KMS-11 (cell line): ENCODE data around the gene IMMP2L.
"Not testable (repeated sequence)": the region's sequence is repeated elsewhere in the genome, so short reads cannot be mapped to it uniquely, and the experiment has no call there.

Source experiments
- H2AFZ ChIP-seq: fragments of 200-600 bp; sonication (generic); 2 replicates; pipeline ENCODE4 v1.6.1; 2016; ENCODE audit warnings: antibody characterized with exemption, mixed run types, low read depth
- H3K27ac ChIP-seq: fragments of 200-600 bp; sonication (generic); 2 replicates; pipeline ENCODE4 v1.6.1; 2016; ENCODE audit warnings: mild to moderate bottlenecking, mixed run types
- H3K27me3 ChIP-seq: fragments of 200-600 bp; sonication (generic); 2 replicates; pipeline ENCODE4 v1.6.1; 2017; ENCODE audit warnings: mild to moderate bottlenecking, low read depth, mixed run types, moderate library complexity; ENCODE audit not compliant: insufficient read depth
- H3K36me3 ChIP-seq: fragments of 200-600 bp; sonication (generic); 2 replicates; pipeline ENCODE4 v1.6.1; 2017; ENCODE audit warnings: mild to moderate bottlenecking, mixed run types; ENCODE audit not compliant: insufficient read depth
- H3K4me1 ChIP-seq: fragments of 200-600 bp; sonication (generic); 2 replicates; pipeline ENCODE4 v1.6.1; 2016; ENCODE audit warnings: mild to moderate bottlenecking, low read depth, mixed run types; ENCODE audit not compliant: poor library complexity, severe bottlenecking
- H3K4me2 ChIP-seq: fragments of 200-600 bp; sonication (generic); 2 replicates; pipeline ENCODE4 v1.7.0; 2016; ENCODE audit warnings: mild to moderate bottlenecking, mixed run types
- H3K4me3 ChIP-seq: fragments of 200-600 bp; sonication (generic); IDR thresholded peaks from 2 replicates; pipeline ENCODE4 v1.6.1; 2017; ENCODE audit warnings: low read depth, low read length, mixed read lengths; ENCODE audit not compliant: insufficient read depth
- H3K79me2 ChIP-seq: fragments of 200-600 bp; sonication (generic); 2 replicates; pipeline ENCODE4 v1.6.1; 2016; ENCODE audit warnings: low read depth, mixed run types; ENCODE audit not compliant: insufficient read depth
- H3K9ac ChIP-seq: fragments of 200-600 bp; sonication (generic); 2 replicates; pipeline ENCODE4 v1.6.1; 2016; ENCODE audit warnings: mild to moderate bottlenecking, mixed run types
- H4K20me1 ChIP-seq: fragments of 200-600 bp; sonication (generic); 2 replicates; pipeline ENCODE4 v1.6.1; 2016; ENCODE audit warnings: mild to moderate bottlenecking, mixed run types; ENCODE audit not compliant: insufficient read depth
- CTCF ChIP-seq: fragments of 200-600 bp; sonication (generic); conservative IDR thresholded peaks from 2 replicates; pipeline ENCODE4 v1.6.1; 2017; ENCODE audit warnings: low read depth, mild to moderate bottlenecking, antibody characterized with exemption, low read length, moderate library complexity, mixed read lengths

The IMMP2L gene

DNA sequence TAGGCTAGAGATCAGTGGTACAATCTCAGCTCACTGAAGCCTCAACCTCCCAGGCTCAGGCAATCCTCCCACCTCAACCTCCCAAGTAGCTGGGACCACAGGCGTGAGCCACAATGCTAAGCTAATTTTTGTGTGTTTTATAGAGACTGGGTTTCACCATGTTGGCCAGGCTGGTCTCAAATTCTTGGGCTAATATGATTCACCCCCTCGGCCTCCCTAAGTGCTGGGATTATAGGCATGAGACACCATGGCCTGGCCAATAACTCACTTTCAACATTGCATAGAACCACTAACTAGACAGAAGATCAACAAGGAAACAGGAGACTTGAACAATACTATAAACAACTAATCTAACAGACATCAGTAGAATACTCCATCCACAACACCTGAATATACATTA is 279.7 kb downstream of the IMMP2L start:
- Histone ChIP-seq H3K36me3 (no peaks in the 10 kb centered on the region), H3K4me2 (no peak overlapping the region), H3K4me1 (no peaks in the 10 kb centered on the region), H3K9ac (no peak overlapping the region), H2AFZ (no peak overlapping the region), H3K27me3 (no peaks in the 10 kb centered on the region), H3K4me3 (no peak overlapping the region), H4K20me1 (no peaks in the 10 kb centered on the region), H3K79me2 (no peaks in the 10 kb centered on the region), H3K27ac (no peak overlapping the region)
- no peak for TF ChIP-seq CTCF

GRCh38 chr7:111274857-111275256 is 287.4 kb downstream of the IMMP2L start:
- H2AFZ ChIP-seq = no peak overlapping the region
- no peaks in the 10 kb centered on the region for H3K4me1 ChIP-seq

GRCh38 chr7:111272092-111272491 is 290.2 kb downstream of the IMMP2L start:
- TF ChIP-seq CTCF = no peak
- H3K4me1 ChIP-seq = no peaks in the 10 kb centered on the region
- no peak overlapping the region for H3K27ac ChIP-seq
- H3K4me3 ChIP-seq = no peak overlapping the region
- H4K20me1 ChIP-seq = no peaks in the 10 kb centered on the region
- H3K4me2 ChIP-seq = no peak overlapping the region
- H3K36me3 ChIP-seq = no peaks in the 10 kb centered on the region
- no peak overlapping the region for H3K9ac ChIP-seq
- H3K27me3 ChIP-seq = no peaks in the 10 kb centered on the region
- H2AFZ ChIP-seq = no peak overlapping the region
- no peaks in the 10 kb centered on the region for H3K79me2 ChIP-seq

More at GRCh38 chr7:111274857-111275256, 287.4 kb downstream of the IMMP2L start:
- Histone ChIP-seq H3K27ac (no peak overlapping the region), H3K9ac (no peak overlapping the region), H4K20me1 (no peaks in the 10 kb centered on the region), H3K36me3 (no peaks in the 10 kb centered on the region), H3K4me2 (no peak overlapping the region), H3K27me3 (no peaks in the 10 kb centered on the region), H3K4me3 (no peak overlapping the region), H3K79me2 (no peaks in the 10 kb centered on the region)
- TF ChIP-seq CTCF = no peak

- not testable (repeated sequence) for H3K4me2 ChIP-seq, H3K36me3 ChIP-seq, H2AFZ ChIP-seq, H3K4me3 ChIP-seq, H3K27me3 ChIP-seq, H3K9ac ChIP-seq, H4K20me1 ChIP-seq, H3K27ac ChIP-seq, H3K4me1 ChIP-seq, H3K79me2 ChIP-seq
Observed at GRCh38 chr7:111270794-111271193, 291.5 kb downstream of the IMMP2L start.

- Histone ChIP-seq H3K4me1 (no peaks in the 10 kb centered on the region), H4K20me1 (no peaks in the 10 kb centered on the region), H3K36me3 (no peaks in the 10 kb centered on the region), H3K27ac (no peak overlapping the region), H3K4me3 (no peak overlapping the region), H2AFZ (no peak overlapping the region), H3K79me2 (no peaks in the 10 kb centered on the region), H3K9ac (no peak overlapping the region), H3K4me2 (no peak overlapping the region), H3K27me3 (no peaks in the 10 kb centered on the region)
- TF ChIP-seq CTCF = no peak
Observed at GRCh38 chr7:111268941-111269340, 293.4 kb downstream of the IMMP2L start.
